Measurements from ENCODE around the gene CCDC137. TPM values are rescaled to one million over a fixed set of nuclear protein-coding genes. Genes with fewer than 3 reads are reported as not detected.
A peak's percentile ranks its signal among the peaks of the same experiment; 100 is the strongest.

CCDC137 gene
- total RNA-seq, 1 experiment from 2014 or later, result 8.1 TPM

GRCh38 chr17:81656118-81656743 lies 10.3 kb upstream of the CCDC137 start, which contains the start of gene PDE6G:
Gene PDE6G, minus strand, starts transcription at chr17:81656542. Its CDS starts 3,237 bp downstream, at chr17:81653305.
- H3K9me2 ChIP-seq (replicated peaks; ENCODE audit: insufficient read depth, low read length), result no peaks in the 10 kb centered on the region
- H3K9ac ChIP-seq (ENCODE audit: low read length), result no peak within 1 kb of the TSS
- no peaks in the 10 kb centered on the region for H3K4me1 ChIP-seq (ENCODE audit: low read length)
- H3K27me3 ChIP-seq (ENCODE audit: low read length), result no peaks in the 10 kb centered on the region
- no peak for DNase-seq
- no peaks in the 10 kb centered on the region for H3K9me3 ChIP-seq (ENCODE audit: low read length)
- H3K27ac ChIP-seq (ENCODE audit: low read length), result no peak within 1 kb of the TSS
- H2AFZ ChIP-seq (ENCODE audit: low read length), result no peak within 1 kb of the TSS
- H3K4me3 ChIP-seq (ENCODE audit: low read length), result no peak within 1 kb of the TSS
- H3K79me2 ChIP-seq (ENCODE audit: low read length), result no peaks in the 10 kb centered on the region
- no peaks in the 10 kb centered on the region for H3K36me3 ChIP-seq (ENCODE audit: insufficient read depth, low read length)
- H4K20me1 ChIP-seq (ENCODE audit: insufficient read depth, low read depth, low read length), result no peaks in the 10 kb centered on the region
- H3K4me2 ChIP-seq (ENCODE audit: low read depth, low read length, poor library complexity, severe bottlenecking), result no peak within 1 kb of the TSS

DNA sequence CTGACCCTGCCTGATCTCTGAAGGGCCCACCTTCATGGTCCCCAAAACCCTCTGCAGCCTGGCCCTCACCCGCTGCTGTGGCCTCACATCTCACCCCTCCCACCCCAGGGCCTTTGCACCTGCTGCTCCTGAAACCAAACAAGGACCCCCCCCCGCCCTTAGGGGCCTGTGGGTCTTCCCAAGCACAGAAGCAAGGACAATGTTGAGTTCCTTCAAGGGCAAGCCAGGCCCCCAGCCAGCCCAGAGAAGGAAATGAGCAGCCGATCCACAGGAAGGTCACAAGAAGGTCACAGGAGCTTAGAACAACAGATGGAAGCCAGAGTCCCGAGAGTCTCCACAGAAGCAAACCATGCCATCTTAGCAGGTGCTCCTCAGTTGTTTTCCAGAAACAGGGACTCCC lies 9.7 kb upstream of the CCDC137 start:
- no peaks in the 10 kb centered on the region for H3K9me2 ChIP-seq (replicated peaks; ENCODE audit: insufficient read depth, low read length)
- H3K27me3 ChIP-seq (ENCODE audit: low read length), result no peaks in the 10 kb centered on the region
- no peak overlapping the region for H2AFZ ChIP-seq (ENCODE audit: low read length)
- no peak overlapping the region for H3K9ac ChIP-seq (ENCODE audit: low read length)
- H3K4me2 ChIP-seq (ENCODE audit: low read depth, low read length, poor library complexity, severe bottlenecking), result no peak overlapping the region
- H3K4me3 ChIP-seq (ENCODE audit: low read length), result no peak overlapping the region
- H3K27ac ChIP-seq (ENCODE audit: low read length), result no peak overlapping the region
- DNase-seq, result no peak
- no peaks in the 10 kb centered on the region for H3K36me3 ChIP-seq (ENCODE audit: insufficient read depth, low read length)
- H4K20me1 ChIP-seq (ENCODE audit: insufficient read depth, low read depth, low read length), result no peaks in the 10 kb centered on the region
- H3K4me1 ChIP-seq (ENCODE audit: low read length), result no peaks in the 10 kb centered on the region
- H3K9me3 ChIP-seq (ENCODE audit: low read length), result no peaks in the 10 kb centered on the region
- no peaks in the 10 kb centered on the region for H3K79me2 ChIP-seq (ENCODE audit: low read length)

DNA sequence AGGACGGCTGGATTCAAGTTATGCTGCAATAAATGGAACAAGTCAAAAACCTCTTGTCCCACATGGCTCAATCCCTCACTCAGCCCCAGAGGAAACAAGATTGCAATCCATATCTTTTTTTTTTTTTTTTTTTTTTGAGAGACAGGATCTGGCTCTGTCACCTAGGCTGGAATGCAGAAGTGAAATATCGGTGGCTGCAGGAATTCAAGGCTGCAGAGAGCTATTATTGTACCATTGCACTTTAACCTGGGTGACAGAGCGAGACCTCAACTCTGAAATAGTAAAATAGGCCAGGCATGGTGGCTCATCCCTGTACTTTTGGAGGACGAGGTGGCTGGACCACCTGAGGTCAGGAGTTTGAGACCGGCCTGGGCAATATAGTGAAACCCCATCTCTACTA lies 7.5 kb upstream of the CCDC137 start:
- Histone ChIP-seq H2AFZ (ENCODE audit: low read length) (no peak overlapping the region), H3K4me2 (ENCODE audit: low read depth, low read length, poor library complexity, severe bottlenecking) (no peak overlapping the region), H3K9ac (ENCODE audit: low read length) (no peak overlapping the region), H3K27ac (ENCODE audit: low read length) (no peak overlapping the region), H4K20me1 (ENCODE audit: insufficient read depth, low read depth, low read length) (no peaks in the 10 kb centered on the region), H3K36me3 (ENCODE audit: insufficient read depth, low read length) (no peaks in the 10 kb centered on the region), H3K4me3 (ENCODE audit: low read length) (no peak overlapping the region), H3K27me3 (ENCODE audit: low read length) (no peaks in the 10 kb centered on the region), H3K79me2 (ENCODE audit: low read length) (no peaks in the 10 kb centered on the region), H3K4me1 (ENCODE audit: low read length) (no peaks in the 10 kb centered on the region), H3K9me2 (replicated peaks; ENCODE audit: insufficient read depth, low read length) (no peaks in the 10 kb centered on the region), H3K9me3 (ENCODE audit: low read length) (no peaks in the 10 kb centered on the region)
- no peak for DNase-seq

DNA sequence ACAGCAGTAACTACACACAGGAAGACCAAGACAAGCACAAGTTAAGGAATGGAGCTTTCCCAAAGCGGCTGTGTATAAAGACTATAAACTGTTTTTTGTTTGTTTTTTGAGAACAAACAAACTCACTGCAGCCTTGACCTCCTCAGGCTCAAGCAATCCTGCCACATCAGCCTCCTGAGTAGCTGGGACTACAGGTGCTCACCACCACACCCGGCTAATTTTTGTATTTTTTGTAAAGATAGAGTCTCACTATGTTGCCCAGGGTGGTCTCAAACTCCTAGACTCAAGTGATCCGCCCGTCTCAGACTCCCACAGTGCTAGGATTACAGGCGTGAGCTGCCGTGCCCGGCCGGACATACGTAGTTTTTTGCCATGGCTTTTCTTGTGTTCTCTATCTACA lies 6.1 kb upstream of the CCDC137 start:
- no peak overlapping the region for H3K9ac ChIP-seq (ENCODE audit: low read length)
- H3K36me3 ChIP-seq (ENCODE audit: insufficient read depth, low read length), result peaks cover 13% of the 10 kb centered on the region; the same call in 1 of the 2 replicates
- no peak overlapping the region for H2AFZ ChIP-seq (ENCODE audit: low read length)
- no peaks in the 10 kb centered on the region for H3K9me2 ChIP-seq (replicated peaks; ENCODE audit: insufficient read depth, low read length)
- no peaks in the 10 kb centered on the region for H3K9me3 ChIP-seq (ENCODE audit: low read length)
- no peak overlapping the region for H3K27ac ChIP-seq (ENCODE audit: low read length)
- no peaks in the 10 kb centered on the region for H3K27me3 ChIP-seq (ENCODE audit: low read length)
- no peak overlapping the region for H3K4me3 ChIP-seq (ENCODE audit: low read length)
- H3K4me1 ChIP-seq (ENCODE audit: low read length), result peaks cover 7% of the 10 kb centered on the region
- no peak overlapping the region for H3K4me2 ChIP-seq (ENCODE audit: low read depth, low read length, poor library complexity, severe bottlenecking)
- H4K20me1 ChIP-seq (ENCODE audit: insufficient read depth, low read depth, low read length), result no peaks in the 10 kb centered on the region
- peaks cover 7% of the 10 kb centered on the region for H3K79me2 ChIP-seq (ENCODE audit: low read length)
- no peak for DNase-seq

- no peak overlapping the region for H2AFZ ChIP-seq (ENCODE audit: low read length)
- H4K20me1 ChIP-seq (ENCODE audit: insufficient read depth, low read depth, low read length), result no peaks in the 10 kb centered on the region
- no peaks in the 10 kb centered on the region for H3K27me3 ChIP-seq (ENCODE audit: low read length)
- H3K4me2 ChIP-seq (ENCODE audit: low read depth, low read length, poor library complexity, severe bottlenecking), result no peak overlapping the region
- peaks cover 12% of the 10 kb centered on the region for H3K4me1 ChIP-seq (ENCODE audit: low read length)
- H3K36me3 ChIP-seq (ENCODE audit: insufficient read depth, low read length), result peaks cover 13% of the 10 kb centered on the region; the same call in 1 of the 2 replicates
- H3K4me3 ChIP-seq (ENCODE audit: low read length), result no peak overlapping the region
- H3K9me3 ChIP-seq (ENCODE audit: low read length), result no peaks in the 10 kb centered on the region
- H3K9ac ChIP-seq (ENCODE audit: low read length), result no peak overlapping the region
- H3K79me2 ChIP-seq (ENCODE audit: low read length), result peaks cover 22% of the 10 kb centered on the region
- DNase-seq, result no peak
- H3K9me2 ChIP-seq (replicated peaks; ENCODE audit: insufficient read depth, low read length), result no peaks in the 10 kb centered on the region
- H3K27ac ChIP-seq (ENCODE audit: low read length), result no peak overlapping the region
Observed at GRCh38 chr17:81662002-81662401, 4.5 kb upstream of the CCDC137 start.

DNA sequence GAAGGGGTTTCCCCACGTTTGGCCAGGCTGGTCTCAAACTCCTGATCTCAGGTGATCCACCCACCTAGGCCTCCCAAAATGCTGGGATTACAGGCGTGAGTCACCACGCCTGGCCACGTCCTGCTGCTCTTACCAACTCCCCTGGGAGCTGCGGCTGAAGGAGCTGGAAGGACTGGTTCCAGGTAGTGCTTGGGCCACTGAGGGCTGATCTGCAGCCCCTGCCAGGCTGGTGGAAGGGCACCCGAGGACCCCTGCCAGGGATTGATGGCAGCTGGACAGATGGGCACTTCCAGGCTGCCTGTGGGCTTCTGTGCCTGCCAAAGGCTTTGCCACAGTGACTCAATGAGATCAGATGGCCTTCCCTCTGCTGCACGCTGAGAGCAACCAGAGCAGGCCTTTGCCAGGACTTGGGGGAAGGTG lies 2.5 kb upstream of the CCDC137 start:
- Histone ChIP-seq H3K27ac (ENCODE audit: low read length) (no peak overlapping the region), H2AFZ (ENCODE audit: low read length) (no peak overlapping the region), H3K4me2 (ENCODE audit: low read depth, low read length, poor library complexity, severe bottlenecking) (no peak overlapping the region), H3K9me2 (replicated peaks; ENCODE audit: insufficient read depth, low read length) (no peaks in the 10 kb centered on the region), H3K36me3 (ENCODE audit: insufficient read depth, low read length) (peaks cover 24% of the 10 kb centered on the region; the same call in 1 of the 2 replicates), H3K79me2 (ENCODE audit: low read length) (peaks cover 40% of the 10 kb centered on the region), H3K4me1 (ENCODE audit: low read length) (peaks cover 24% of the 10 kb centered on the region), H3K9ac (ENCODE audit: low read length) (no peak overlapping the region), H3K4me3 (ENCODE audit: low read length) (no peak overlapping the region), H3K9me3 (ENCODE audit: low read length) (no peaks in the 10 kb centered on the region), H4K20me1 (ENCODE audit: insufficient read depth, low read depth, low read length) (no peaks in the 10 kb centered on the region), H3K27me3 (ENCODE audit: low read length) (no peaks in the 10 kb centered on the region)
- no peak for DNase-seq

- Histone ChIP-seq H3K4me3 (ENCODE audit: low read length) (peak overlapping the region; percentile 96), H4K20me1 (ENCODE audit: insufficient read depth, low read depth, low read length) (no peaks in the 10 kb centered on the region), H3K4me2 (ENCODE audit: low read depth, low read length, poor library complexity, severe bottlenecking) (peak overlapping the region; percentile 97), H3K79me2 (ENCODE audit: low read length) (peaks cover 43% of the 10 kb centered on the region), H3K36me3 (ENCODE audit: insufficient read depth, low read length) (peaks cover 35% of the 10 kb centered on the region), H3K27me3 (ENCODE audit: low read length) (no peaks in the 10 kb centered on the region), H3K27ac (ENCODE audit: low read length) (peak overlapping the region; percentile 86), H3K9ac (ENCODE audit: low read length) (peak overlapping the region; percentile 99), H3K9me2 (replicated peaks; ENCODE audit: insufficient read depth, low read length) (no peaks in the 10 kb centered on the region), H3K4me1 (ENCODE audit: low read length) (peaks cover 24% of the 10 kb centered on the region), H2AFZ (ENCODE audit: low read length) (no peak overlapping the region), H3K9me3 (ENCODE audit: low read length) (no peaks in the 10 kb centered on the region)
- peak; percentile 88 for DNase-seq
Observed at GRCh38 chr17:81665205-81666091, 1.1 kb upstream of the CCDC137 start.

DNA sequence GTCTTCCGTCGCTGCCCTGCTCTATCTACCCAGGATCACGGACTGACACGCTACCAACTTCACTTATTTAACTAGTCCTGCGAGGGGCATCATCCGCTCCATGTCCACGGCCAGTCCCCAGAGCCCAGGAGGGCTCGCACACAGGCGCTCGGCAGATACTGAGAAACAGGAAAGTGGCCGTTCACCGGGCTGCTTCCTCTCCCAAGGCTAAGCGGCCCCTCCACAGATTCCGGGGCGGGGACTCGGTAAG lies 520 bp upstream of the CCDC137 start:
- H3K9ac ChIP-seq (ENCODE audit: low read length), result peak overlapping the region; percentile 99
- peak overlapping the region; percentile 97 for H3K4me2 ChIP-seq (ENCODE audit: low read depth, low read length, poor library complexity, severe bottlenecking)
- peaks cover 43% of the 10 kb centered on the region for H3K79me2 ChIP-seq (ENCODE audit: low read length)
- no peak overlapping the region for H2AFZ ChIP-seq (ENCODE audit: low read length)
- H3K4me3 ChIP-seq (ENCODE audit: low read length), result peak overlapping the region; percentile 96
- H3K36me3 ChIP-seq (ENCODE audit: insufficient read depth, low read length), result peaks cover 37% of the 10 kb centered on the region
- peak overlapping the region; percentile 86 for H3K27ac ChIP-seq (ENCODE audit: low read length)
- DNase-seq, result peak; percentile 70
- no peaks in the 10 kb centered on the region for H3K27me3 ChIP-seq (ENCODE audit: low read length)
- H3K9me3 ChIP-seq (ENCODE audit: low read length), result no peaks in the 10 kb centered on the region
- peaks cover 24% of the 10 kb centered on the region for H3K4me1 ChIP-seq (ENCODE audit: low read length)
- no peaks in the 10 kb centered on the region for H4K20me1 ChIP-seq (ENCODE audit: insufficient read depth, low read depth, low read length)
- no peaks in the 10 kb centered on the region for H3K9me2 ChIP-seq (replicated peaks; ENCODE audit: insufficient read depth, low read length)
